Measurements from ENCODE around the gene JAZF1. TPM values are rescaled to one million over a fixed set of nuclear protein-coding genes. Genes with fewer than 3 reads are reported as not detected.

Gene JAZF1
- total and polyA plus RNA-seq, 9 of the 15 experiments (the other 6 are each of a cell fraction or from before 2014, with no cell fraction given) = 0.04 to 0.64 (median 0.11) TPM; not detected in 3

DNA sequence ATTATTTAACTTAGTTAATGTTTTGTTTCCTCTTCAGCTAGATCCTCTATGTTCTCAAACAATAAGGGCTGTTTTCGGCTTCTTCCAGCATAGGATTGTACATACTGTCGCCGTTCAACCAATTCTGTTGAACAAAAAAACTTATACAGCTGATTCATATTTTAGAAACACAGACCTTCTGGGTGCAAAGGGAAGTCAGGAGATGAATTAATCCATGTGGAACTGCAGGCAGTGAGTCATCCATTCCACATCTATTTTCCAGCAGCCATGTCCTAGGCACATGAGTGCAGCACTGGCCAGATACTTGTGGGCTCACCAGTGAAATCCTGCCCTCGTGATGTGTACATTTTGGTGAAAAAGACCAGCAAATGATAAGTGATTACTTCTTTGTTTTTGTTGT, 163.2 kb downstream of the JAZF1 start:
- H3K9me3 ChIP-seq (replicated peaks; ENCODE audit: control insufficient read depth, insufficient read depth, low read depth, low read length) = no peaks in the 10 kb centered on the region
- WGBS (ENCODE audit: insufficient coverage, low coverage, missing lambda C conversion rate) = 24% methylated on average over 4 of the region's 4 CpGs
- no peak for ATAC-seq
- no peaks in the 10 kb centered on the region for H3K9me1 ChIP-seq (ENCODE audit: control insufficient read depth, insufficient read depth, low read length)
- no peaks in the 10 kb centered on the region for H3K4me1 ChIP-seq (replicated peaks in 1 of 2; ENCODE audit: control insufficient read depth in 2 of 2, insufficient read depth in 2 of 2, low read length in 2 of 2)
- ChIA-PET CTCF (ENCODE audit: low intra/inter-chr PET ratio) (no interaction called here), POLR2A (interaction anchor here (0.6 kb wide), 1 partner anchor 107 kb away, joined by 3 read pairs; no protein-coding TSS in a partner anchor)
- H3K79me2 ChIP-seq (ENCODE audit: control insufficient read depth, insufficient read depth, low read length) = no peaks in the 10 kb centered on the region
- peaks cover 16 to 30% of the 10 kb centered on the region in 2 experiments; a peak in 4 of 5 replicates for H3K27me3 ChIP-seq (ENCODE audit: control insufficient read depth in 2 of 2, insufficient read depth in 2 of 2, low read length in 2 of 2)
- no peak overlapping the region for H3K27ac ChIP-seq (ENCODE audit: extremely low read depth, low read depth, low read length)
- H3K4me2 ChIP-seq (ENCODE audit: insufficient read depth, low read length) = no peak overlapping the region
- no peak overlapping the region for H2AFZ ChIP-seq (ENCODE audit: low read depth, low read length)
- no TSS peak for BruUV-seq (replicated peaks)
- in situ Hi-C loops (cut with MboI) = loop anchor here (5.0 kb wide), 1 partner anchor 815 kb away; the partner anchor contains the start of gene HOXA13
- no peak for DNase-seq (ENCODE audit: extremely low read depth in 1 of 4, low spot score in 3 of 4)
- no peak for FAIRE-seq
- no peaks in the 10 kb centered on the region for H3K36me3 ChIP-seq (ENCODE audit: control insufficient read depth, insufficient read depth, low read length)
- TF ChIP-seq TAF15 (IDR thresholded peaks at IDR 0.05; ENCODE audit: low read depth, low read length) (no peak), FOXJ2 (tag; IDR thresholded peaks at IDR 0.05) (no peak)
- TF ChIP-seq, protein P1, sequence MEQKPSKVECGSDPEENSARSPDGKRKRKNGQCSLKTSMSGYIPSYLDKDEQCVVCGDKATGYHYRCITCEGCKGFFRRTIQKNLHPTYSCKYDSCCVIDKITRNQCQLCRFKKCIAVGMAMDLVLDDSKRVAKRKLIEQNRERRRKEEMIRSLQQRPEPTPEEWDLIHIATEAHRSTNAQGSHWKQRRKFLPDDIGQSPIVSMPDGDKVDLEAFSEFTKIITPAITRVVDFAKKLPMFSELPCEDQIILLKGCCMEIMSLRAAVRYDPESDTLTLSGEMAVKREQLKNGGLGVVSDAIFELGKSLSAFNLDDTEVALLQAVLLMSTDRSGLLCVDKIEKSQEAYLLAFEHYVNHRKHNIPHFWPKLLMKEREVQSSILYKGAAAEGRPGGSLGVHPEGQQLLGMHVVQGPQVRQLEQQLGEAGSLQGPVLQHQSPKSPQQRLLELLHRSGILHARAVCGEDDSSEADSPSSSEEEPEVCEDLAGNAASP (IDR thresholded peaks at IDR 0.05) = no peak
- TF ChIP-seq, protein P2, sequence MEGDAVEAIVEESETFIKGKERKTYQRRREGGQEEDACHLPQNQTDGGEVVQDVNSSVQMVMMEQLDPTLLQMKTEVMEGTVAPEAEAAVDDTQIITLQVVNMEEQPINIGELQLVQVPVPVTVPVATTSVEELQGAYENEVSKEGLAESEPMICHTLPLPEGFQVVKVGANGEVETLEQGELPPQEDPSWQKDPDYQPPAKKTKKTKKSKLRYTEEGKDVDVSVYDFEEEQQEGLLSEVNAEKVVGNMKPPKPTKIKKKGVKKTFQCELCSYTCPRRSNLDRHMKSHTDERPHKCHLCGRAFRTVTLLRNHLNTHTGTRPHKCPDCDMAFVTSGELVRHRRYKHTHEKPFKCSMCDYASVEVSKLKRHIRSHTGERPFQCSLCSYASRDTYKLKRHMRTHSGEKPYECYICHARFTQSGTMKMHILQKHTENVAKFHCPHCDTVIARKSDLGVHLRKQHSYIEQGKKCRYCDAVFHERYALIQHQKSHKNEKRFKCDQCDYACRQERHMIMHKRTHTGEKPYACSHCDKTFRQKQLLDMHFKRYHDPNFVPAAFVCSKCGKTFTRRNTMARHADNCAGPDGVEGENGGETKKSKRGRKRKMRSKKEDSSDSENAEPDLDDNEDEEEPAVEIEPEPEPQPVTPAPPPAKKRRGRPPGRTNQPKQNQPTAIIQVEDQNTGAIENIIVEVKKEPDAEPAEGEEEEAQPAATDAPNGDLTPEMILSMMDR (IDR thresholded peaks at IDR 0.05 in 2 of 3, conservative IDR thresholded peaks at IDR 0.05 in 1 of 3; ENCODE audit: insufficient read depth in 2 of 3, low read depth in 1 of 3, low read length in 3 of 3) = no peak
- no peak overlapping the region for H3K4me3 ChIP-seq
- intact Hi-C loops (cut with micrococcal nuclease) = no loop called here
- H3K9ac ChIP-seq (ENCODE audit: insufficient read depth in 1 of 2, low read depth in 2 of 2, low read length in 2 of 2) = no peak overlapping the region
- no peaks in the 10 kb centered on the region for H4K20me1 ChIP-seq (replicated peaks; ENCODE audit: control insufficient read depth, insufficient read depth, low read length)

Measured in K562 (cell line).